Fibroblast of lung (primary cell): ENCODE measurements around the gene TRAM2.

Experiments used
- CTCF ChIP-seq, 2 donors: IDR thresholded peaks in 1 of 2; conservative IDR thresholded peaks in 1 of 2; 1 replicate in 1 of 2; 2 replicates in 1 of 2; pipeline ENCODE4 v1.5.1; 2011 to 2012; ENCODE audit warnings: low read length in 2 of 2, control low read depth in 1 of 2, inconsistent platforms in 1 of 2, low read depth in 1 of 2, mild to moderate bottlenecking in 1 of 2
- EZH2 ChIP-seq: IDR thresholded peaks from 2 replicates; pipeline ENCODE4 v1.5.1; 2012; ENCODE audit warnings: low read length, control low read depth, mild to moderate bottlenecking; ENCODE audit errors: missing control alignments

GRCh38 chr6:52597738-52598122 is 20.9 kb upstream of the TRAM2 start:
- no peak for TF ChIP-seq CTCF (conservative IDR thresholded peaks at IDR 0.05 in 1 of 2, IDR thresholded peaks at IDR 0.05 in 1 of 2; ENCODE audit: low read depth in 1 of 2, low read length in 2 of 2)
- no peak for TF ChIP-seq EZH2
